ENCODE data around the gene PRMT1.

GRCh38 chr19:49696115-49696514 lies 19.0 kb downstream of the PRMT1 start:
- TF ChIP-seq, protein P1, sequence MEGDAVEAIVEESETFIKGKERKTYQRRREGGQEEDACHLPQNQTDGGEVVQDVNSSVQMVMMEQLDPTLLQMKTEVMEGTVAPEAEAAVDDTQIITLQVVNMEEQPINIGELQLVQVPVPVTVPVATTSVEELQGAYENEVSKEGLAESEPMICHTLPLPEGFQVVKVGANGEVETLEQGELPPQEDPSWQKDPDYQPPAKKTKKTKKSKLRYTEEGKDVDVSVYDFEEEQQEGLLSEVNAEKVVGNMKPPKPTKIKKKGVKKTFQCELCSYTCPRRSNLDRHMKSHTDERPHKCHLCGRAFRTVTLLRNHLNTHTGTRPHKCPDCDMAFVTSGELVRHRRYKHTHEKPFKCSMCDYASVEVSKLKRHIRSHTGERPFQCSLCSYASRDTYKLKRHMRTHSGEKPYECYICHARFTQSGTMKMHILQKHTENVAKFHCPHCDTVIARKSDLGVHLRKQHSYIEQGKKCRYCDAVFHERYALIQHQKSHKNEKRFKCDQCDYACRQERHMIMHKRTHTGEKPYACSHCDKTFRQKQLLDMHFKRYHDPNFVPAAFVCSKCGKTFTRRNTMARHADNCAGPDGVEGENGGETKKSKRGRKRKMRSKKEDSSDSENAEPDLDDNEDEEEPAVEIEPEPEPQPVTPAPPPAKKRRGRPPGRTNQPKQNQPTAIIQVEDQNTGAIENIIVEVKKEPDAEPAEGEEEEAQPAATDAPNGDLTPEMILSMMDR (IDR thresholded peaks at IDR 0.05; ENCODE audit: poor library complexity, severe bottlenecking), result no peak
- TF ChIP-seq TAF1 (IDR thresholded peaks at IDR 0.05; ENCODE audit: low read depth) (no peak), SMC3 (conservative IDR thresholded peaks at IDR 0.05; ENCODE audit: poor library complexity) (no peak), MXI1 (conservative IDR thresholded peaks at IDR 0.05; ENCODE audit: poor library complexity, severe bottlenecking) (no peak), POLR2AphosphoS5 (IDR thresholded peaks at IDR 0.05) (no peak)
